ENCODE measurements around the gene LCE1B.

Gene LCE1B

DNA sequence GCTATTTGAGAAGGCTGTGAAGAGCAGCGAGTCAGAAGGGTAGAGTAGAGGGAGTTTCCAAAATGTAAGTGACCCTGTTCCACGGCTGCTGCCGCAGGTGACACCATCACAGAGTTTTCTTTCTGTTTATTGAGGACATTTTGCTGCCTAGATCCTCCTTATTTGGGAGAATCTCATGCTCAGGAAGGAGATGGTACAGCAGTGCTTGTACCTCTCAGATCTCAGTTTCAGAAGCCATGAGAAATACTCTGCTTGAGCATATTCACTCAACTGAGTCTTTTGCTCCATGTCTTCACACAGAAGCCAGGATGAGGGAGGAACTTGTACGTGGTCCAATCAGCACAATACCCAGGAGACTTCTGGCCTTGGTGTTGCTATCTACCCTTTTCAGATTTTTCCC is 49.6 kb downstream of the LCE1B start:
- no peak for DNase-seq (ENCODE audit: low read depth in 3 of 3)
